NT2/D1 (cell line): ENCODE measurements around the gene SORL1.

ENCODE experiments used
- SUZ12 ChIP-seq: IDR thresholded peaks from 2 replicates; pipeline ENCODE4 v1.6.1; 2011; ENCODE audit not compliant: insufficient read length, insufficient read depth; ENCODE audit errors: extremely low read depth
- YY1 ChIP-seq: IDR thresholded peaks from 2 replicates; pipeline ENCODE4 v1.6.1; 2011; ENCODE audit not compliant: insufficient read length, insufficient read depth

DNA sequence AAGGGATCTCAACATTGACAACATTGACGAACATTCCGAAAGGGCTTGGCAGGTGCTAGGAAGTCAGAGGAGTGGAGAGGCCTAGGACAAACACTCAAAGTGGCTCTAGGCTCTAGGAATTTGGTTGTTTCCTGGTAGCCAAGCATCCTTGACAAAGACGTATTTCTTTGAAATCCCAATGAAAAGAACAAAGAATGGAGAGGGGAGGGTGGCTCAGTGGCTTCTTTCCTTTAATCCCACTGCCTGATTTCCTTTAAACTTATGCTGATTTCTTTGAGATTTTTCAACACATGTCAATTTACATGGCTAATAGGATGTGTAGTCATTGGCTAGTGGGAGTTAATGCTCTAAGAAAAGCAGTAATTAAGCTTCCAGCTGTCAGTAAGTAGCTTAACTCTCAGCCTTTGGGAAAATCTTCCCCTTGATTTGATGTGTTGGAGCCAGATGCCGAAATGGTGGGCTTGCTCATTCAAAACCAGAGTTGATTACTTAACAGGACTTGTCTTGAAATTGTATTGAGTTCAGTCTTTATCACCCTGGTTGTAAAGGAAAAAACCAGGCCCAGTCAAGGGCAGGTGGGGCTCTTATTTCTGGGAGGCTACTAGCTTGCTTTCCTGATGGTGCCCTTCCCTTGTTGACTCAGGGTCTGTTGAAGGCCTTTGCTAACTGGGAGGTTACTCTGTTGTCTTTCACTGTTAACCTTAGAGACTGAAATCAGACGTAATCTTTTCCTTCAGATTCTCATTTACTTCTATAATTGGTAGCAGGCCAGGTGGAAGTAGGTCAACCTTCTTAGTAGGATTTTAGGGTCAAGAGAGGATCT, 45.3 kb downstream of the SORL1 start:
- TF ChIP-seq SUZ12 = no peak
- no peak for TF ChIP-seq YY1
